NCI-H2081 treated with DMSO at 0.1 percent for 48 hours (cell line): Measurements from ENCODE around the gene ZC3H7B.
"Not testable (repeated sequence)": the region's sequence is repeated elsewhere in the genome, so short reads cannot be mapped to it uniquely, and the experiment has no call there.

Experiments used
- DNase-seq: peaks from one replicate; lab custom pipeline; 2025; lab: John Stamatoyannopoulos, UW

ZC3H7B gene

GRCh38 chr22:41382098-41382578 is 80.8 kb downstream of the ZC3H7B start:
- DNase-seq: no peak

GRCh38 chr22:41382610-41383009 is 81.3 kb downstream of the ZC3H7B start:
- no peak for DNase-seq

- DNase-seq: no peak
Observed at GRCh38 chr22:41383085-41383484, 81.8 kb downstream of the ZC3H7B start.

GRCh38 chr22:41384128-41384527 is 82.8 kb downstream of the ZC3H7B start:
- DNase-seq: no peak

- no peak for DNase-seq
Observed at GRCh38 chr22:41387341-41387740, 86.0 kb downstream of the ZC3H7B start.

- DNase-seq: no peak
Observed at GRCh38 chr22:41394012-41394356, 92.7 kb downstream of the ZC3H7B start.

- no peak for DNase-seq
Observed at GRCh38 chr22:41395531-41396240, 94.4 kb downstream of the ZC3H7B start.

GRCh38 chr22:41397143-41397811 is 96.0 kb downstream of the ZC3H7B start:
- no peak for DNase-seq

GRCh38 chr22:41398921-41399320 is 97.6 kb downstream of the ZC3H7B start:
- no peak for DNase-seq

GRCh38 chr22:41401781-41402648 is 100.7 kb downstream of the ZC3H7B start:
- DNase-seq: no peak

- DNase-seq: not testable (repeated sequence)
Observed at GRCh38 chr22:41402851-41403250, 101.5 kb downstream of the ZC3H7B start.

- no peak for DNase-seq
Observed at GRCh38 chr22:41403532-41404318, 102.4 kb downstream of the ZC3H7B start.

- DNase-seq: no peak
Observed at GRCh38 chr22:41405588-41405987, 104.3 kb downstream of the ZC3H7B start.

- no peak for DNase-seq
Observed at GRCh38 chr22:41406410-41406809, 105.1 kb downstream of the ZC3H7B start.

GRCh38 chr22:41407433-41407832 is 106.1 kb downstream of the ZC3H7B start:
- no peak for DNase-seq

- DNase-seq: no peak
Observed at GRCh38 chr22:41408665-41409064, 107.3 kb downstream of the ZC3H7B start.
